GM12864 (cell line): ENCODE data around the gene MORN3.

ENCODE experiments used
- DNase-seq: peaks from one replicate; pipeline ENCODE4 v3.0.0-alpha.2; 2011; ENCODE audit warnings: low read depth
- H3K4me3 ChIP-seq: 2 replicates; pipeline ENCODE4 v1.5.1; 2011; ENCODE audit warnings: mild to moderate bottlenecking, low read depth, low read length, control low read depth
- CTCF ChIP-seq: IDR thresholded peaks from 2 replicates; pipeline ENCODE4 v1.5.1; 2011; ENCODE audit warnings: low read depth, mild to moderate bottlenecking, moderate library complexity, low read length, control low read depth, inconsistent platforms; ENCODE audit errors: missing control alignments

The MORN3 gene

GRCh38 chr12:121632069-121632970 is 37.1 kb downstream of the MORN3 start:
- no peak for TF ChIP-seq CTCF
- DNase-seq: no peak
- no peak overlapping the region for H3K4me3 ChIP-seq

DNA sequence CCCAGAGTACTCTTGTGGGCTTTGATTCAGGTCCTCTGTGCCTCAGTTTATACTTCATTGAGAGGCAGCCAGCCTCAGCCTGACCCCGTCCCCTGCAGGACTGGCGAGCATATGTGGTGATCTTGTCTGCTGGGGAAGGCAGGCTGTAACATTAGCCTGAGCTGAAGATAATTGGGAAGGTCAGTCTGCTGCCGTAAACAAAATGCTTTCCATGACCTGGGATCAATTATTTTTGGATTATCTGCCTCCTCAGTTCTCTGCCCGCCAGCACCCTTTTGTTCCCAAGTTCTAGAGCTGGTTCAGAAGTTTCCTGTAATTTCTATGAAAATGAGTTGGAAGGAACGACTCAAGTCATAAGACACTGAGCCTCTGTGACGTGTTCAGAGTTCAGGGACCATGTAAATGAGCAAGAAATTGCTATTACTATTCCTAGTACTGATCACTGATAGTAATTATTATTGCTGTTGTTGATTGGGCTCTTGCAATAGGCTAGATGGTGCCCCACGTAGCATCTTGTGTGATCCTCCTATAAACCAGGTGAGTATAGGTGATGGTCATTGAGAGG is 38.6 kb downstream of the MORN3 start:
- no peak for TF ChIP-seq CTCF
- DNase-seq: no peak
- no peak overlapping the region for H3K4me3 ChIP-seq

DNA sequence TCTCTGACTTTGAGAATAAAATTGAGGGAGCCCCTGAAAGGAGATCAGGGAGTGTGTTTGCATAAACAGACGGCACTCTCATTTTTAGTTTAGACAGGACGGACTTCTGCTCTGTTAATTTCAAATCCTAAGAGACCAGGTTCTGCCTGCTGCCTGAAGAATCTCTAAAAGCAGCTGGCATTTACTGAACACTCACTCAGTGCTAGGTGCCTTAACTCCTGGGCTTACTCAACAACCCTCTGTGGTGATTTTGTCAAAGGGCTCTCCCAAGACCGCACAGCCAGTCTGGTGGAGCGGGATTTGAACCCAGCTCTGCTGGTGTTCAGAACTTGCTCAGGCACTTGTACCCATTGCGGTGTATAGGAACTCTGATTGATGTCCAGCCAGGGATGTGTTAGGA is 40.9 kb downstream of the MORN3 start:
- no peak for DNase-seq
- H3K4me3 ChIP-seq: peak overlapping the region; percentile 62
- no peak for TF ChIP-seq CTCF

DNA sequence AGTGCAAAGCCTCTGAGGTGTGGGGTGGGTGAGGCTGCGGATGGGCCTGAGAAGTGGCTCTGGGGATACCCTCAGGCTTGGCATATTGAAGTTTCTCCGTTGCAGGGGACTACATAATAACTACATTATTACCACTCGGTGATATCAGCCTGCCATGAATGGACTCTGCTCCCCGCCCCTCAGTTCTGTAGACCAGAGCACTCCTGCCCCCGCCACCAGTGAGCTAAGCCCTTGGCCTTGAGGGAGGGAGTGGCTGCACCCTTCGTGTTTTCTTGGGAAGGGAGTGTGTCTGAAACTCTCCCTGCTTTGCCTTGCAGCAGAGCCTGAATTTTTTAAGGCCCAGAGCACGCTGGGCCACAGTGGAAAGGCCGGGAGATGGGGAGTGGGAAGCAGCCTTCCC is 41.4 kb downstream of the MORN3 start:
- no peak for DNase-seq
- peak overlapping the region; percentile 62 for H3K4me3 ChIP-seq
- no peak for TF ChIP-seq CTCF

- H3K4me3 ChIP-seq: peak overlapping the region; percentile 62
- peak; percentile 3 for TF ChIP-seq CTCF
- DNase-seq: peak; percentile 59
Measured at GRCh38 chr12:121626853-121627640, 42.4 kb downstream of the MORN3 start.

- DNase-seq: peak; percentile 67
- peak within 1 kb of the TSS; percentile 62 for H3K4me3 ChIP-seq
- peak; percentile 3 for TF ChIP-seq CTCF
Measured at GRCh38 chr12:121626087-121626852, 43.2 kb downstream of the MORN3 start, which contains the start of gene ORAI1. TSS of gene ORAI1 (plus strand) at chr12:121626530.
